ENCODE measurements around the gene RIMBP3C.
"Not testable (repeated sequence)": the region's sequence is repeated elsewhere in the genome, so short reads cannot be mapped to it uniquely, and the experiment has no call there.

RIMBP3C gene

GRCh38 chr22:21551361-21551760, at the start of gene RIMBP3C:
TSS of gene RIMBP3C (minus strand) at chr22:21551461. CDS start at chr22:21550976, 485 bp downstream.
- not testable (repeated sequence) for H3K9ac ChIP-seq (ENCODE audit: low read depth in 1 of 2, low read length in 2 of 2); H3K27me3 ChIP-seq (ENCODE audit: control insufficient read depth in 2 of 2, insufficient read depth in 2 of 2, low read length in 2 of 2); H3K4me3 ChIP-seq (ENCODE audit: low read length in 2 of 2); H3K36me3 ChIP-seq (ENCODE audit: control insufficient read depth in 2 of 2, insufficient read depth in 2 of 2, low read length in 2 of 2); H3K9me3 ChIP-seq (ENCODE audit: control insufficient read depth in 2 of 2, low read length in 2 of 2); H3K27ac ChIP-seq (ENCODE audit: low read depth in 2 of 2, low read length in 2 of 2); H3K4me1 ChIP-seq (ENCODE audit: control insufficient read depth in 2 of 2, insufficient read depth in 2 of 2, low read length in 2 of 2)

- peaks cover 11 to 29% of the 10 kb centered on the region in 2 donors for H3K36me3 ChIP-seq (ENCODE audit: control insufficient read depth in 2 of 2, insufficient read depth in 2 of 2, low read length in 2 of 2)
- H3K4me3 ChIP-seq (ENCODE audit: low read length in 2 of 2), result no peak overlapping the region
- H3K4me1 ChIP-seq (ENCODE audit: control insufficient read depth in 2 of 2, insufficient read depth in 2 of 2, low read length in 2 of 2), result no peaks in the 10 kb centered on the region
- no peaks in the 10 kb centered on the region for H3K9me3 ChIP-seq (ENCODE audit: control insufficient read depth in 2 of 2, low read length in 2 of 2)
- no peak overlapping the region for H3K27ac ChIP-seq (ENCODE audit: low read depth in 2 of 2, low read length in 2 of 2)
- no peaks in the 10 kb centered on the region for H3K27me3 ChIP-seq (ENCODE audit: control insufficient read depth in 2 of 2, insufficient read depth in 2 of 2, low read length in 2 of 2)
- no peak overlapping the region for H3K9ac ChIP-seq (ENCODE audit: low read depth in 1 of 2, low read length in 2 of 2)
These were observed 48.0 kb upstream of the RIMBP3C start for GRCh38 chr22:21599053-21599893.

- no peak overlapping the region for H3K4me3 ChIP-seq (ENCODE audit: low read length in 2 of 2)
- no peaks in the 10 kb centered on the region for H3K9me3 ChIP-seq (ENCODE audit: control insufficient read depth in 2 of 2, low read length in 2 of 2)
- H3K27me3 ChIP-seq (ENCODE audit: control insufficient read depth in 2 of 2, insufficient read depth in 2 of 2, low read length in 2 of 2), result no peaks in the 10 kb centered on the region
- no peaks in the 10 kb centered on the region for H3K4me1 ChIP-seq (ENCODE audit: control insufficient read depth in 2 of 2, insufficient read depth in 2 of 2, low read length in 2 of 2)
- no peak overlapping the region for H3K27ac ChIP-seq (ENCODE audit: low read depth in 2 of 2, low read length in 2 of 2)
- H3K36me3 ChIP-seq (ENCODE audit: control insufficient read depth in 2 of 2, insufficient read depth in 2 of 2, low read length in 2 of 2), result peaks cover 20 to 39% of the 10 kb centered on the region in 2 donors
- H3K9ac ChIP-seq (ENCODE audit: low read depth in 1 of 2, low read length in 2 of 2), result no peak overlapping the region
These were observed 47.0 kb upstream of the RIMBP3C start for GRCh38 chr22:21598302-21598701.

- H3K9me3 ChIP-seq (ENCODE audit: control insufficient read depth in 2 of 2, low read length in 2 of 2); H3K27me3 ChIP-seq (ENCODE audit: control insufficient read depth in 2 of 2, insufficient read depth in 2 of 2, low read length in 2 of 2); H3K9ac ChIP-seq (ENCODE audit: low read depth in 1 of 2, low read length in 2 of 2); H3K27ac ChIP-seq (ENCODE audit: low read depth in 2 of 2, low read length in 2 of 2); H3K4me1 ChIP-seq (ENCODE audit: control insufficient read depth in 2 of 2, insufficient read depth in 2 of 2, low read length in 2 of 2); H3K4me3 ChIP-seq (ENCODE audit: low read length in 2 of 2): not testable (repeated sequence)
- H3K36me3 ChIP-seq (ENCODE audit: control insufficient read depth in 2 of 2, insufficient read depth in 2 of 2, low read length in 2 of 2), result peaks cover 23 to 41% of the 10 kb centered on the region in 2 donors
These were observed 45.3 kb upstream of the RIMBP3C start for GRCh38 chr22:21596356-21597135.

GRCh38 chr22:21594865-21595452, 43.7 kb upstream of the RIMBP3C start:
- H3K36me3 ChIP-seq (ENCODE audit: control insufficient read depth in 2 of 2, insufficient read depth in 2 of 2, low read length in 2 of 2), result peaks cover 27 to 41% of the 10 kb centered on the region in 2 donors
- no peak overlapping the region for H3K27ac ChIP-seq (ENCODE audit: low read depth in 2 of 2, low read length in 2 of 2)

GRCh38 chr22:21593406-21594232, 42.4 kb upstream of the RIMBP3C start:
- H3K9ac ChIP-seq (ENCODE audit: low read depth in 1 of 2, low read length in 2 of 2), result no peak overlapping the region
- H3K9me3 ChIP-seq (ENCODE audit: control insufficient read depth in 2 of 2, low read length in 2 of 2), result no peaks in the 10 kb centered on the region

More at GRCh38 chr22:21594865-21595452, 43.7 kb upstream of the RIMBP3C start:
- H3K27me3 ChIP-seq (ENCODE audit: control insufficient read depth in 2 of 2, insufficient read depth in 2 of 2, low read length in 2 of 2), result no peaks in the 10 kb centered on the region
- H3K4me3 ChIP-seq (ENCODE audit: low read length in 2 of 2), result no peak overlapping the region
- H3K4me1 ChIP-seq (ENCODE audit: control insufficient read depth in 2 of 2, insufficient read depth in 2 of 2, low read length in 2 of 2), result peaks cover 0 to 2% of the 10 kb centered on the region in 2 donors
- no peaks in the 10 kb centered on the region for H3K9me3 ChIP-seq (ENCODE audit: control insufficient read depth in 2 of 2, low read length in 2 of 2)
- no peak overlapping the region for H3K9ac ChIP-seq (ENCODE audit: low read depth in 1 of 2, low read length in 2 of 2)

GRCh38 chr22:21592422-21592821, 41.2 kb upstream of the RIMBP3C start:
- Histone ChIP-seq H3K36me3 (ENCODE audit: control insufficient read depth in 2 of 2, insufficient read depth in 2 of 2, low read length in 2 of 2) (peaks cover 27 to 41% of the 10 kb centered on the region in 2 donors), H3K9ac (ENCODE audit: low read depth in 1 of 2, low read length in 2 of 2) (no peak overlapping the region), H3K4me1 (ENCODE audit: control insufficient read depth in 2 of 2, insufficient read depth in 2 of 2, low read length in 2 of 2) (peaks cover 2 to 4% of the 10 kb centered on the region in 2 donors), H3K4me3 (ENCODE audit: low read length in 2 of 2) (no peak overlapping the region), H3K9me3 (ENCODE audit: control insufficient read depth in 2 of 2, low read length in 2 of 2) (no peaks in the 10 kb centered on the region), H3K27ac (ENCODE audit: low read depth in 2 of 2, low read length in 2 of 2) (no peak overlapping the region), H3K27me3 (ENCODE audit: control insufficient read depth in 2 of 2, insufficient read depth in 2 of 2, low read length in 2 of 2) (no peaks in the 10 kb centered on the region)

More at GRCh38 chr22:21593406-21594232, 42.4 kb upstream of the RIMBP3C start:
- no peak overlapping the region for H3K4me3 ChIP-seq (ENCODE audit: low read length in 2 of 2)
- peaks cover 0 to 2% of the 10 kb centered on the region in 2 donors for H3K4me1 ChIP-seq (ENCODE audit: control insufficient read depth in 2 of 2, insufficient read depth in 2 of 2, low read length in 2 of 2)
- H3K27me3 ChIP-seq (ENCODE audit: control insufficient read depth in 2 of 2, insufficient read depth in 2 of 2, low read length in 2 of 2), result no peaks in the 10 kb centered on the region
- peaks cover 27 to 41% of the 10 kb centered on the region in 2 donors for H3K36me3 ChIP-seq (ENCODE audit: control insufficient read depth in 2 of 2, insufficient read depth in 2 of 2, low read length in 2 of 2)
- H3K27ac ChIP-seq (ENCODE audit: low read depth in 2 of 2, low read length in 2 of 2), result no peak overlapping the region

GRCh38 chr22:21591695-21592094, 40.4 kb upstream of the RIMBP3C start:
- Histone ChIP-seq H3K4me3 (ENCODE audit: low read length in 2 of 2) (no peak overlapping the region), H3K9ac (ENCODE audit: low read depth in 1 of 2, low read length in 2 of 2) (no peak overlapping the region), H3K36me3 (ENCODE audit: control insufficient read depth in 2 of 2, insufficient read depth in 2 of 2, low read length in 2 of 2) (peaks cover 27 to 41% of the 10 kb centered on the region in 2 donors), H3K9me3 (ENCODE audit: control insufficient read depth in 2 of 2, low read length in 2 of 2) (no peaks in the 10 kb centered on the region), H3K27ac (ENCODE audit: low read depth in 2 of 2, low read length in 2 of 2) (no peak overlapping the region), H3K27me3 (ENCODE audit: control insufficient read depth in 2 of 2, insufficient read depth in 2 of 2, low read length in 2 of 2) (no peaks in the 10 kb centered on the region), H3K4me1 (ENCODE audit: control insufficient read depth in 2 of 2, insufficient read depth in 2 of 2, low read length in 2 of 2) (peaks cover 2 to 6% of the 10 kb centered on the region in 2 donors)

GRCh38 chr22:21590809-21591641, 39.8 kb upstream of the RIMBP3C start:
- no peaks in the 10 kb centered on the region for H3K27me3 ChIP-seq (ENCODE audit: control insufficient read depth in 2 of 2, insufficient read depth in 2 of 2, low read length in 2 of 2)
- no peaks in the 10 kb centered on the region for H3K9me3 ChIP-seq (ENCODE audit: control insufficient read depth in 2 of 2, low read length in 2 of 2)
- no peak overlapping the region for H3K4me3 ChIP-seq (ENCODE audit: low read length in 2 of 2)
- peaks cover 2 to 6% of the 10 kb centered on the region in 2 donors for H3K4me1 ChIP-seq (ENCODE audit: control insufficient read depth in 2 of 2, insufficient read depth in 2 of 2, low read length in 2 of 2)
- H3K36me3 ChIP-seq (ENCODE audit: control insufficient read depth in 2 of 2, insufficient read depth in 2 of 2, low read length in 2 of 2), result peaks cover 27 to 38% of the 10 kb centered on the region in 2 donors
- no peak overlapping the region for H3K9ac ChIP-seq (ENCODE audit: low read depth in 1 of 2, low read length in 2 of 2)
- no peak overlapping the region for H3K27ac ChIP-seq (ENCODE audit: low read depth in 2 of 2, low read length in 2 of 2)
